HG02970 (cell line): Measurements from ENCODE around the gene CT45A8.
"Not testable (repeated sequence)": the region's sequence is repeated elsewhere in the genome, so short reads cannot be mapped to it uniquely, and the experiment has no call there.

Experiments used
- ATAC-seq: cut with Tn5 transposase; IDR thresholded peaks from one replicate; pipeline ENCODE4 v1.9.1; 2021; ENCODE audit warnings: mild to moderate bottlenecking, moderate library complexity, moderate number of reproducible peaks; ENCODE audit not compliant: unreplicated experiment, low FRiP score

Gene CT45A8

GRCh38 chrX:135854438-135854837, at the start of gene CT45A8:
TSS of gene CT45A8 (minus strand) at chrX:135854538. CDS start at chrX:135850783, 3,755 bp downstream.
- not testable (repeated sequence) for ATAC-seq

GRCh38 chrX:135893294-135893817, 39.0 kb upstream of the CT45A8 start, which contains the start of the genes CT45A10 and SAGE1:
TSS of gene CT45A10 (minus strand) at chrX:135893444. CDS start at chrX:135885344, 8,100 bp downstream.
TSS of gene SAGE1 (plus strand) at chrX:135893716. CDS start at chrX:135896243, 2,527 bp downstream.
- no peak for ATAC-seq

- no peak for ATAC-seq
Observed at GRCh38 chrX:135892781-135893180, 38.4 kb upstream of the CT45A8 start.

- ATAC-seq = no peak
Observed at GRCh38 chrX:135890087-135890585, 35.8 kb upstream of the CT45A8 start.

- not testable (repeated sequence) for ATAC-seq
Observed at GRCh38 chrX:135888976-135889375, 34.6 kb upstream of the CT45A8 start.

GRCh38 chrX:135888230-135888629, 33.9 kb upstream of the CT45A8 start:
- ATAC-seq = not testable (repeated sequence)

GRCh38 chrX:135882741-135883140, 28.4 kb upstream of the CT45A8 start:
- not testable (repeated sequence) for ATAC-seq

GRCh38 chrX:135871712-135872111, 17.4 kb upstream of the CT45A8 start, which contains the start of gene CT45A9:
TSS of gene CT45A9 (minus strand) at chrX:135871812. CDS start at chrX:135868061, 3,751 bp downstream.
- ATAC-seq = not testable (repeated sequence)

GRCh38 chrX:135837180-135837579, 17.2 kb downstream of the CT45A8 start, which contains the start of gene CT45A7:
TSS of gene CT45A7 (minus strand) at chrX:135837280. CDS start at chrX:135833533, 3,747 bp downstream.
- ATAC-seq = not testable (repeated sequence)

- not testable (repeated sequence) for ATAC-seq
Observed at GRCh38 chrX:135819912-135820311, 34.4 kb downstream of the CT45A8 start, which contains the start of gene CT45A2. TSS of gene CT45A2 (minus strand) at chrX:135820012. CDS start at chrX:135816265, 3,747 bp downstream.

GRCh38 chrX:135802687-135803086, 51.7 kb downstream of the CT45A8 start, which contains the start of gene CT45A6:
TSS of gene CT45A6 (minus strand) at chrX:135802787. CDS start at chrX:135798993, 3,794 bp downstream.
- not testable (repeated sequence) for ATAC-seq
